Epithelial cell of proximal tubule (primary cell): ENCODE results near the gene RALGPS1. TPM values are rescaled to one million over a fixed set of nuclear protein-coding genes. Genes with fewer than 3 reads are reported as not detected.

Source experiments
- DNase-seq: peaks from one replicate; pipeline ENCODE4 v3.0.0-alpha.2; 2011; ENCODE audit warnings: low read depth
- H3K4me3 ChIP-seq: 2 replicates; pipeline ENCODE4 v1.5.1; 2011; ENCODE audit warnings: low read depth, mild to moderate bottlenecking, low read length
- CTCF ChIP-seq: conservative IDR thresholded peaks from 2 replicates; pipeline ENCODE4 v1.5.1; 2012; ENCODE audit warnings: low read depth, mild to moderate bottlenecking, low read length
- total RNA-seq: library from RNA; depleted of rRNA; stranded (reverse); fragments of >200 nt; gene quantifications from 2 replicates; pipeline ENCODE4 v1.2.3, GENCODE V29; 2015

Gene RALGPS1
- total RNA-seq, 1 donor from 2014 or later: 4.0 TPM

- no peak for TF ChIP-seq CTCF
- no peak overlapping the region for H3K4me3 ChIP-seq
- DNase-seq: no peak
Measured at GRCh38 chr9:127049581-127049980, 135.0 kb downstream of the RALGPS1 start.

GRCh38 chr9:127050152-127050551 lies 135.6 kb downstream of the RALGPS1 start:
- no peak overlapping the region for H3K4me3 ChIP-seq
- no peak for TF ChIP-seq CTCF
- no peak for DNase-seq

GRCh38 chr9:127050591-127051001 lies 136.0 kb downstream of the RALGPS1 start:
- no peak for DNase-seq
- TF ChIP-seq CTCF: no peak
- no peak overlapping the region for H3K4me3 ChIP-seq

- no peak overlapping the region for H3K4me3 ChIP-seq
- TF ChIP-seq CTCF: no peak
- DNase-seq: no peak
Measured at GRCh38 chr9:127051881-127052595, 137.5 kb downstream of the RALGPS1 start.

GRCh38 chr9:127053057-127053821 lies 138.7 kb downstream of the RALGPS1 start:
- no peak overlapping the region for H3K4me3 ChIP-seq
- no peak for TF ChIP-seq CTCF
- no peak for DNase-seq

GRCh38 chr9:127053960-127054359 lies 139.4 kb downstream of the RALGPS1 start:
- no peak overlapping the region for H3K4me3 ChIP-seq
- TF ChIP-seq CTCF: no peak
- DNase-seq: no peak
